H1 (cell line): ENCODE data around the gene PEX1. TPM values are rescaled to one million over a fixed set of nuclear protein-coding genes. Genes with fewer than 3 reads are reported as not detected.

ENCODE experiments used
- CHD2 ChIP-seq: IDR thresholded peaks from 2 replicates; pipeline ENCODE4 v1.6.1; 2012; ENCODE audit warnings: low read length, improper control_type of control experiment
- KDM5A ChIP-seq: fragments of 200-600 bp; IDR thresholded peaks from 2 replicates; pipeline ENCODE4 v1.7.1; 2012; ENCODE audit warnings: mild to moderate bottlenecking, low read length, inconsistent platforms, mixed read lengths
- NANOG ChIP-seq: IDR thresholded peaks from 2 replicates; pipeline ENCODE4 v1.6.1; 2011; ENCODE audit warnings: low read length, low read depth, mild to moderate bottlenecking, inconsistent platforms; ENCODE audit not compliant: insufficient read depth, poor library complexity, severe bottlenecking
- NRF1 ChIP-seq: IDR thresholded peaks from 2 replicates; pipeline ENCODE4 v1.6.1; 2011; ENCODE audit warnings: mild to moderate bottlenecking, low read depth, low read length, improper control_type of control experiment
- POLR2A ChIP-seq, 2 experiments: IDR thresholded peaks; 1 replicate in 1 of 2; 2 replicates in 1 of 2; pipeline ENCODE4 v1.6.1; 2011; ENCODE audit warnings: low read depth in 2 of 2, low read length in 2 of 2, mild to moderate bottlenecking in 2 of 2; ENCODE audit errors: control extremely low read depth in 1 of 2
- POU5F1 ChIP-seq: IDR thresholded peaks from 2 replicates; pipeline ENCODE4 v1.6.1; 2011; ENCODE audit warnings: low read depth, mild to moderate bottlenecking, low read length, moderate library complexity
- RXRA ChIP-seq: IDR thresholded peaks from 2 replicates; pipeline ENCODE4 v1.6.1; 2011; ENCODE audit warnings: low read depth, mild to moderate bottlenecking, low read length, moderate library complexity; ENCODE audit not compliant: insufficient read depth
- SRF ChIP-seq: IDR thresholded peaks from 2 replicates; pipeline ENCODE4 v1.6.1; 2011; ENCODE audit warnings: mild to moderate bottlenecking, low read depth, low read length, moderate library complexity
- polyA plus RNA-seq, 7 experiments: library from polyadenylated mRNA; depleted of rRNA in 3 of 7; stranded (reverse) in 5 of 7; unstranded in 2 of 7; fragments of >200 nt in 5 of 7; fragments of 200-250 nt in 2 of 7; gene quantifications; 1 replicate in 5 of 7; 2 replicates in 1 of 7; 4 replicates in 1 of 7; pipeline versions ENCODE4 v1.2.1 to v1.2.3, GENCODE V29; 2011 to 2013; ENCODE audit warnings: missing spikeins in 2 of 7, mixed read lengths in 2 of 7
- total RNA-seq: library from RNA; stranded (reverse); fragmentation: NEBNext Ultra II Directional; extraction: Animal tissue kit (Norgen Biotek cat#: 25700); gene quantifications from 2 replicates; pipeline ENCODE4 v1.2.1, GENCODE V29; 2021
- TF ChIP-seq, protein P1 (sequence below): IDR thresholded peaks from 2 replicates; pipeline ENCODE4 v1.6.1; 2011; ENCODE audit warnings: low read length, improper control_type of control experiment
- TF ChIP-seq, protein P2 (sequence below): fragments of 300-600 bp; sonication (generic); IDR thresholded peaks from 2 replicates; pipeline ENCODE4 v1.7.1; 2012; ENCODE audit warnings: low read length, moderate library complexity, mild to moderate bottlenecking, inconsistent platforms; ENCODE audit not compliant: insufficient replicate concordance

The PEX1 gene
- total and polyA plus RNA-seq, 2 of the 8 experiments (the other 6 are each of a cell fraction or from before 2014, with no cell fraction given) = 16.4 to 23.9 TPM

- TF ChIP-seq RXRA = no peak
- TF ChIP-seq, protein P1, sequence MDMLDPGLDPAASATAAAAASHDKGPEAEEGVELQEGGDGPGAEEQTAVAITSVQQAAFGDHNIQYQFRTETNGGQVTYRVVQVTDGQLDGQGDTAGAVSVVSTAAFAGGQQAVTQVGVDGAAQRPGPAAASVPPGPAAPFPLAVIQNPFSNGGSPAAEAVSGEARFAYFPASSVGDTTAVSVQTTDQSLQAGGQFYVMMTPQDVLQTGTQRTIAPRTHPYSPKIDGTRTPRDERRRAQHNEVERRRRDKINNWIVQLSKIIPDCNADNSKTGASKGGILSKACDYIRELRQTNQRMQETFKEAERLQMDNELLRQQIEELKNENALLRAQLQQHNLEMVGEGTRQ = no peak
- TF ChIP-seq CHD2 = no peak; the same call in 1 of the 2 replicates
- TF ChIP-seq KDM5A = peak; percentile 100
- TF ChIP-seq NRF1 = no peak
- TF ChIP-seq SRF = peak; percentile 78
- TF ChIP-seq POU5F1 = no peak
- TF ChIP-seq POLR2A (IDR thresholded peaks at IDR 0.05; ENCODE audit: control extremely low read depth in 1 of 2, low read depth in 2 of 2, low read length in 2 of 2) = peak; percentile 75 to 94
- peak; percentile 51 for TF ChIP-seq NANOG
- TF ChIP-seq, protein P2, sequence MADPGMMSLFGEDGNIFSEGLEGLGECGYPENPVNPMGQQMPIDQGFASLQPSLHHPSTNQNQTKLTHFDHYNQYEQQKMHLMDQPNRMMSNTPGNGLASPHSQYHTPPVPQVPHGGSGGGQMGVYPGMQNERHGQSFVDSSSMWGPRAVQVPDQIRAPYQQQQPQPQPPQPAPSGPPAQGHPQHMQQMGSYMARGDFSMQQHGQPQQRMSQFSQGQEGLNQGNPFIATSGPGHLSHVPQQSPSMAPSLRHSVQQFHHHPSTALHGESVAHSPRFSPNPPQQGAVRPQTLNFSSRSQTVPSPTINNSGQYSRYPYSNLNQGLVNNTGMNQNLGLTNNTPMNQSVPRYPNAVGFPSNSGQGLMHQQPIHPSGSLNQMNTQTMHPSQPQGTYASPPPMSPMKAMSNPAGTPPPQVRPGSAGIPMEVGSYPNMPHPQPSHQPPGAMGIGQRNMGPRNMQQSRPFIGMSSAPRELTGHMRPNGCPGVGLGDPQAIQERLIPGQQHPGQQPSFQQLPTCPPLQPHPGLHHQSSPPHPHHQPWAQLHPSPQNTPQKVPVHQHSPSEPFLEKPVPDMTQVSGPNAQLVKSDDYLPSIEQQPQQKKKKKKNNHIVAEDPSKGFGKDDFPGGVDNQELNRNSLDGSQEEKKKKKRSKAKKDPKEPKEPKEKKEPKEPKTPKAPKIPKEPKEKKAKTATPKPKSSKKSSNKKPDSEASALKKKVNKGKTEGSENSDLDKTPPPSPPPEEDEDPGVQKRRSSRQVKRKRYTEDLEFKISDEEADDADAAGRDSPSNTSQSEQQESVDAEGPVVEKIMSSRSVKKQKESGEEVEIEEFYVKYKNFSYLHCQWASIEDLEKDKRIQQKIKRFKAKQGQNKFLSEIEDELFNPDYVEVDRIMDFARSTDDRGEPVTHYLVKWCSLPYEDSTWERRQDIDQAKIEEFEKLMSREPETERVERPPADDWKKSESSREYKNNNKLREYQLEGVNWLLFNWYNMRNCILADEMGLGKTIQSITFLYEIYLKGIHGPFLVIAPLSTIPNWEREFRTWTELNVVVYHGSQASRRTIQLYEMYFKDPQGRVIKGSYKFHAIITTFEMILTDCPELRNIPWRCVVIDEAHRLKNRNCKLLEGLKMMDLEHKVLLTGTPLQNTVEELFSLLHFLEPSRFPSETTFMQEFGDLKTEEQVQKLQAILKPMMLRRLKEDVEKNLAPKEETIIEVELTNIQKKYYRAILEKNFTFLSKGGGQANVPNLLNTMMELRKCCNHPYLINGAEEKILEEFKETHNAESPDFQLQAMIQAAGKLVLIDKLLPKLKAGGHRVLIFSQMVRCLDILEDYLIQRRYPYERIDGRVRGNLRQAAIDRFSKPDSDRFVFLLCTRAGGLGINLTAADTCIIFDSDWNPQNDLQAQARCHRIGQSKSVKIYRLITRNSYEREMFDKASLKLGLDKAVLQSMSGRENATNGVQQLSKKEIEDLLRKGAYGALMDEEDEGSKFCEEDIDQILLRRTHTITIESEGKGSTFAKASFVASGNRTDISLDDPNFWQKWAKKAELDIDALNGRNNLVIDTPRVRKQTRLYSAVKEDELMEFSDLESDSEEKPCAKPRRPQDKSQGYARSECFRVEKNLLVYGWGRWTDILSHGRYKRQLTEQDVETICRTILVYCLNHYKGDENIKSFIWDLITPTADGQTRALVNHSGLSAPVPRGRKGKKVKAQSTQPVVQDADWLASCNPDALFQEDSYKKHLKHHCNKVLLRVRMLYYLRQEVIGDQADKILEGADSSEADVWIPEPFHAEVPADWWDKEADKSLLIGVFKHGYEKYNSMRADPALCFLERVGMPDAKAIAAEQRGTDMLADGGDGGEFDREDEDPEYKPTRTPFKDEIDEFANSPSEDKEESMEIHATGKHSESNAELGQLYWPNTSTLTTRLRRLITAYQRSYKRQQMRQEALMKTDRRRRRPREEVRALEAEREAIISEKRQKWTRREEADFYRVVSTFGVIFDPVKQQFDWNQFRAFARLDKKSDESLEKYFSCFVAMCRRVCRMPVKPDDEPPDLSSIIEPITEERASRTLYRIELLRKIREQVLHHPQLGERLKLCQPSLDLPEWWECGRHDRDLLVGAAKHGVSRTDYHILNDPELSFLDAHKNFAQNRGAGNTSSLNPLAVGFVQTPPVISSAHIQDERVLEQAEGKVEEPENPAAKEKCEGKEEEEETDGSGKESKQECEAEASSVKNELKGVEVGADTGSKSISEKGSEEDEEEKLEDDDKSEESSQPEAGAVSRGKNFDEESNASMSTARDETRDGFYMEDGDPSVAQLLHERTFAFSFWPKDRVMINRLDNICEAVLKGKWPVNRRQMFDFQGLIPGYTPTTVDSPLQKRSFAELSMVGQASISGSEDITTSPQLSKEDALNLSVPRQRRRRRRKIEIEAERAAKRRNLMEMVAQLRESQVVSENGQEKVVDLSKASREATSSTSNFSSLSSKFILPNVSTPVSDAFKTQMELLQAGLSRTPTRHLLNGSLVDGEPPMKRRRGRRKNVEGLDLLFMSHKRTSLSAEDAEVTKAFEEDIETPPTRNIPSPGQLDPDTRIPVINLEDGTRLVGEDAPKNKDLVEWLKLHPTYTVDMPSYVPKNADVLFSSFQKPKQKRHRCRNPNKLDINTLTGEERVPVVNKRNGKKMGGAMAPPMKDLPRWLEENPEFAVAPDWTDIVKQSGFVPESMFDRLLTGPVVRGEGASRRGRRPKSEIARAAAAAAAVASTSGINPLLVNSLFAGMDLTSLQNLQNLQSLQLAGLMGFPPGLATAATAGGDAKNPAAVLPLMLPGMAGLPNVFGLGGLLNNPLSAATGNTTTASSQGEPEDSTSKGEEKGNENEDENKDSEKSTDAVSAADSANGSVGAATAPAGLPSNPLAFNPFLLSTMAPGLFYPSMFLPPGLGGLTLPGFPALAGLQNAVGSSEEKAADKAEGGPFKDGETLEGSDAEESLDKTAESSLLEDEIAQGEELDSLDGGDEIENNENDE = no peak
Measured at GRCh38 chr7:92528188-92528957, at the start of gene PEX1, which contains the start of gene RBM48 (continued).
